ENCODE data around the gene KCNK10. TPM values are rescaled to one million over a fixed set of nuclear protein-coding genes. Genes with fewer than 3 reads are reported as not detected.

KCNK10 gene, protein sequence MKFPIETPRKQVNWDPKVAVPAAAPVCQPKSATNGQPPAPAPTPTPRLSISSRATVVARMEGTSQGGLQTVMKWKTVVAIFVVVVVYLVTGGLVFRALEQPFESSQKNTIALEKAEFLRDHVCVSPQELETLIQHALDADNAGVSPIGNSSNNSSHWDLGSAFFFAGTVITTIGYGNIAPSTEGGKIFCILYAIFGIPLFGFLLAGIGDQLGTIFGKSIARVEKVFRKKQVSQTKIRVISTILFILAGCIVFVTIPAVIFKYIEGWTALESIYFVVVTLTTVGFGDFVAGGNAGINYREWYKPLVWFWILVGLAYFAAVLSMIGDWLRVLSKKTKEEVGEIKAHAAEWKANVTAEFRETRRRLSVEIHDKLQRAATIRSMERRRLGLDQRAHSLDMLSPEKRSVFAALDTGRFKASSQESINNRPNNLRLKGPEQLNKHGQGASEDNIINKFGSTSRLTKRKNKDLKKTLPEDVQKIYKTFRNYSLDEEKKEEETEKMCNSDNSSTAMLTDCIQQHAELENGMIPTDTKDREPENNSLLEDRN
- 0.33 and 0.73 TPM in 2 replicates for total RNA-seq (2014; rRNA removed; shearing (Covaris generic))
- 0.68 and 1.00 TPM in 2 replicates for total RNA-seq (2022)
- Bru-seq, nascent RNA = percentile 29 among the genes with signal in this experiment
- percentile 27 among the genes with signal in this experiment for BruChase-seq, experiment 1, labeled RNA remaining after a 6-hour chase
- percentile 28 among the genes with signal in this experiment for BruChase-seq, experiment 2, labeled RNA remaining after a 2-hour chase
- long read RNA-seq = 0 reads

DNA sequence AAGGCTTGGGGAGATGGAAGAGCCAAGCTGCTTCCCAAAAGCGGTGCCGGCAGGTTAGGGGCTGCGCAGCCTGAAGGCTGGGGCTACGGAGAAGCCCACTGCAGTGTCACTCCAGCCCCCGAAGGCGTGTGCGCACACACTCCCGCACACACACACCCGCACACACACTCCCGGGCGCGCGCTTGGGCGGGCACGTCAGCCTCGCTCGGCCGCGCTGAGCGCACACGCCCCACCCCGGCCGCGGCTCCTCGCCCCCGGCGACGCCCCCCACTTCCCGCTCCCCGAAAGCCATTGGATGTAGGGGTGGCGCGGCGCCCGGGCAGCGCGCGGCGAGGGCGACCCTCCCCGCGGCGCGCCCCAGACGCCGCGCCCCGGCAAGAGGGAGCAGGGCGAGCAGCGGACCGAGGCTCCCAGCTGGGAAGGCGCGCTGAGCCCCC is at the start of gene KCNK10:
Gene KCNK10, minus strand, starts transcription at position 184 of the 437 bp plus-strand sequence. CDS start 471 bp downstream, outside the sequence.
- peak; percentile 19 for DNase-seq (ENCODE audit: low spot score)
- H3K36me3 ChIP-seq (ENCODE audit: insufficient read depth, low read length) = no peaks in the 10 kb centered on the region
- no peak within 1 kb of the TSS for H3K27ac ChIP-seq (ENCODE audit: low read depth, low read length, poor library complexity, severe bottlenecking)
- ChIA-PET POLR2A (no interaction called here), CTCF (ENCODE audit: unreplicated experiment) (no interaction called here)
- no peaks in the 10 kb centered on the region for H3K79me2 ChIP-seq (ENCODE audit: insufficient read depth, low read depth, low read length)
- H2AFZ ChIP-seq (ENCODE audit: low read length) = peak within 1 kb of the TSS; percentile 91
- H3K4me1 ChIP-seq (ENCODE audit: insufficient read depth, low read length, poor library complexity, severe bottlenecking) = peaks cover 9% of the 10 kb centered on the region
- H4K20me1 ChIP-seq (ENCODE audit: insufficient read depth, low read length) = no peaks in the 10 kb centered on the region
- no TSS peak for BruUV-seq (replicated peaks)
- intact Hi-C loops (cut with micrococcal nuclease; ENCODE audit: unreplicated experiment) = loop anchor here (5.0 kb wide), 1 partner anchor 64 kb away; the partner anchor contains the start of gene SPATA7
- TF ChIP-seq CTCF (conservative IDR thresholded peaks at IDR 0.05; ENCODE audit: low read length) = no peak
- no peak for TF ChIP-seq EZH2phosphoT487 (IDR thresholded peaks at IDR 0.05; ENCODE audit: borderline replicate concordance, low read depth, low read length)
- H3K4me3 ChIP-seq (ENCODE audit: low read depth, low read length, poor library complexity, severe bottlenecking) = peak within 1 kb of the TSS; percentile 74
- H3K9me3 ChIP-seq (ENCODE audit: low read length) = no peaks in the 10 kb centered on the region
- no peaks in the 10 kb centered on the region for H3K9me2 ChIP-seq (ENCODE audit: insufficient read depth, low read length)
- peak within 1 kb of the TSS; percentile 91 for H3K4me2 ChIP-seq (ENCODE audit: low read length)

DNA sequence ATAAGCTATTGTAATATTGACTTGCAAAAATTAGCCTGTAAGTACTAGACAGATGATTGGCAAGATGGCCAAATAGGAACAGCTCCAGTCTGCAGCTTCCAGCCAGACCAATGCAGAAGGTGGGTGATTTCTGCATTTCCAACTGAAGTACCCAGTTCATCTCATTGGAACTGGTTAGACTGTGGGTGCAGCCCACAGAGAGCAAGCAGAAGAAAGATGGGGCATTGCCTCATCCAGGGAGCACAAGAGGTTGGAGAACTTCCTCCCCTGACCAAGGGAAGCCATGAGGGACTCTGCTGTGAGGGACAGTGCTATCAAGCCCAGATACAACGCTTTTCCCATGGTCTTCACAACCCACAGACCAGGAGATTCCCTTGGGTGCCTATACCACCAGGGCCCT is 46.4 kb upstream of the KCNK10 start:
- H3K4me3 ChIP-seq (ENCODE audit: low read depth, low read length, poor library complexity, severe bottlenecking) = no peak overlapping the region
- no peaks in the 10 kb centered on the region for H3K9me3 ChIP-seq (ENCODE audit: low read length)
- no peaks in the 10 kb centered on the region for H4K20me1 ChIP-seq (ENCODE audit: insufficient read depth, low read length)
- no peaks in the 10 kb centered on the region for H3K9me2 ChIP-seq (ENCODE audit: insufficient read depth, low read length)
- DNase-seq (ENCODE audit: low spot score) = no peak
- intact Hi-C loops (cut with micrococcal nuclease; ENCODE audit: unreplicated experiment) = no loop called here
- no TSS peak for BruUV-seq (replicated peaks)
- no peaks in the 10 kb centered on the region for H3K4me1 ChIP-seq (ENCODE audit: insufficient read depth, low read length, poor library complexity, severe bottlenecking)
- H3K4me2 ChIP-seq (ENCODE audit: low read length) = no peak overlapping the region
- no peaks in the 10 kb centered on the region for H3K79me2 ChIP-seq (ENCODE audit: insufficient read depth, low read depth, low read length)
- TF ChIP-seq CTCF (conservative IDR thresholded peaks at IDR 0.05; ENCODE audit: low read length) (no peak), EZH2phosphoT487 (IDR thresholded peaks at IDR 0.05; ENCODE audit: borderline replicate concordance, low read depth, low read length) (no peak)
- ChIA-PET POLR2A (no interaction called here), CTCF (ENCODE audit: unreplicated experiment) (no interaction called here)
- H2AFZ ChIP-seq (ENCODE audit: low read length) = no peak overlapping the region
- H3K27ac ChIP-seq (ENCODE audit: low read depth, low read length, poor library complexity, severe bottlenecking) = no peak overlapping the region
- no peaks in the 10 kb centered on the region for H3K36me3 ChIP-seq (ENCODE audit: insufficient read depth, low read length)

Measured in OCI-LY7 (cell line).